CD8-positive, alpha-beta memory T cell (primary cell): ENCODE results near the gene HEXB. TPM values are rescaled to one million over a fixed set of nuclear protein-coding genes. Genes with fewer than 3 reads are reported as not detected.

Experiments
- CTCF ChIA-PET: fragments of 350-600 bp; sonication (Branson Sonifier 250); formaldehyde crosslinking; loops from one replicate; lab custom pipeline; 2021; ENCODE audit warnings: antibody characterized with exemption; lab: Charles Lee
- POLR2A ChIA-PET: fragments of 350-600 bp; sonication (Branson Sonifier 250); formaldehyde crosslinking; loops from one replicate; lab custom pipeline; 2021; ENCODE audit warnings: antibody characterized with exemption; lab: Charles Lee
- DNase-seq, 5 donors: peaks; one replicate each; pipeline versions ENCODE4 v3.0.0 to v3.0.0-alpha.2; 2020 to 2022; ENCODE audit warnings: mixed read lengths in 1 of 5
- H3K27ac ChIP-seq: one replicate; pipeline ENCODE4 v1.7.0; 2013; ENCODE audit warnings: low read depth, mild to moderate bottlenecking, low read length, moderate library complexity
- H3K27me3 ChIP-seq: 2 replicates; pipeline ENCODE4 v1.7.0; 2013; ENCODE audit warnings: low read length, mild to moderate bottlenecking; ENCODE audit not compliant: insufficient read depth, poor library complexity, severe bottlenecking
- H3K36me3 ChIP-seq: 2 replicates; pipeline ENCODE4 v1.7.0; 2013; ENCODE audit warnings: mild to moderate bottlenecking, low read length, moderate library complexity; ENCODE audit not compliant: insufficient read depth
- H3K4me1 ChIP-seq: 2 replicates; pipeline ENCODE4 v1.7.0; 2013; ENCODE audit warnings: mild to moderate bottlenecking, low read length, moderate library complexity; ENCODE audit not compliant: insufficient read depth
- H3K4me3 ChIP-seq: 2 replicates; pipeline ENCODE4 v1.7.0; 2013; ENCODE audit warnings: mild to moderate bottlenecking, low read length
- H3K9me3 ChIP-seq: 2 replicates; pipeline ENCODE4 v1.7.0; 2013; ENCODE audit warnings: mild to moderate bottlenecking, low read length
- H3K27ac Mint-ChIP-seq, 8 donors: one replicate each; pipeline ENCODE4 v1.8.0; 2020 to 2021; ENCODE audit warnings: mixed read lengths in 8 of 8, mild to moderate bottlenecking in 6 of 8, inconsistent platforms in 3 of 8, moderate library complexity in 3 of 8
- H3K27me3 Mint-ChIP-seq, 2 donors: one replicate each; pipeline ENCODE4 v1.8.0; 2020 to 2021; ENCODE audit warnings: mixed read lengths in 2 of 2, mild to moderate bottlenecking in 1 of 2, moderate library complexity in 1 of 2
- H3K36me3 Mint-ChIP-seq, 3 donors: one replicate each; pipeline ENCODE4 v1.8.0; 2020 to 2021; ENCODE audit warnings: mixed read lengths in 3 of 3, inconsistent platforms in 1 of 3, mild to moderate bottlenecking in 1 of 3
- H3K4me1 Mint-ChIP-seq, 3 donors: one replicate each; pipeline ENCODE4 v1.8.0; 2020 to 2021; ENCODE audit warnings: mixed read lengths in 3 of 3, inconsistent platforms in 1 of 3, mild to moderate bottlenecking in 1 of 3
- H3K4me3 Mint-ChIP-seq, 7 donors: one replicate each; pipeline ENCODE4 v1.8.0; 2020 to 2021; ENCODE audit warnings: mixed read lengths in 7 of 7, mild to moderate bottlenecking in 6 of 7, moderate library complexity in 4 of 7, inconsistent platforms in 2 of 7
- H3K9me3 Mint-ChIP-seq, 5 donors: one replicate each; pipeline ENCODE4 v1.8.0; 2020 to 2022; ENCODE audit warnings: mixed read lengths in 5 of 5, mild to moderate bottlenecking in 3 of 5, moderate library complexity in 2 of 5, inconsistent platforms in 1 of 5
- polyA plus RNA-seq: library from polyadenylated mRNA; unstranded; fragments of 300-500 nt; fragmentation: Illumina TruSeq; gene quantifications from one replicate; pipeline ENCODE4 v1.2.3, GENCODE V29; 2021
- total RNA-seq, 2 experiments: library from RNA; stranded (reverse); gene quantifications; one replicate each; pipeline ENCODE4 v1.2.3, GENCODE V29; 2021

Gene HEXB
- total and polyA plus RNA-seq, 3 experiments from 2014 or later, result 57.4 to 116 (median 64.7) TPM

DNA sequence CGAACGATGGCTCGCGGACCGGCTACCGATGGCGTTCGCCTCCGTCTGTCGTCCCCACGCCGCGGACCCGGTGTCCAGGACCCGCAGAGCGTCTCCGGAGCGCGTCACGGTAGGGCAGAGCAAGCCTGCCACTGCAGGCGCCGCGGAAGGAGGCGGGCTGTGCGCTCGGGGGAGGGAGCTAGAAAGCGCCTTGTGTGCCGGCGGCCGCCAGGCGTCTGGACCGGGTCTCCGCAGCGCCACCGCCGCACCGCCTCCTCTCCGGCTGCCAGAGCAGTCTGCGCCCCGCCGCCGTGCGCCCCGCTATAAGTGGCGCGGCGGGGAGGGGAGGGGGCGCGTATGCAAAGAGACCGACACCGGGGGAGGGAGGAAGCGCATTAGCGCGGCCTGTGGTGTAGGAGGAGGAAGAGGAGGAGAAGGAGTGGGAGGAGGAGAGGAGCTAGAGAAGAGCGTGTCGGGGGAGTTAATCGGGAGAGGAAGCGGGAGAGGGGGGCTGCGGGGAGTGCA lies 44.5 kb upstream of the HEXB start, which contains the start of gene ENC1:
Gene ENC1 (minus strand): TSS at position 279 of the 504 bp plus-strand sequence. CDS start 4,243 bp downstream, outside the sequence.
- H3K4me1 ChIP-seq, result peaks cover 11% of the 10 kb centered on the region

DNA sequence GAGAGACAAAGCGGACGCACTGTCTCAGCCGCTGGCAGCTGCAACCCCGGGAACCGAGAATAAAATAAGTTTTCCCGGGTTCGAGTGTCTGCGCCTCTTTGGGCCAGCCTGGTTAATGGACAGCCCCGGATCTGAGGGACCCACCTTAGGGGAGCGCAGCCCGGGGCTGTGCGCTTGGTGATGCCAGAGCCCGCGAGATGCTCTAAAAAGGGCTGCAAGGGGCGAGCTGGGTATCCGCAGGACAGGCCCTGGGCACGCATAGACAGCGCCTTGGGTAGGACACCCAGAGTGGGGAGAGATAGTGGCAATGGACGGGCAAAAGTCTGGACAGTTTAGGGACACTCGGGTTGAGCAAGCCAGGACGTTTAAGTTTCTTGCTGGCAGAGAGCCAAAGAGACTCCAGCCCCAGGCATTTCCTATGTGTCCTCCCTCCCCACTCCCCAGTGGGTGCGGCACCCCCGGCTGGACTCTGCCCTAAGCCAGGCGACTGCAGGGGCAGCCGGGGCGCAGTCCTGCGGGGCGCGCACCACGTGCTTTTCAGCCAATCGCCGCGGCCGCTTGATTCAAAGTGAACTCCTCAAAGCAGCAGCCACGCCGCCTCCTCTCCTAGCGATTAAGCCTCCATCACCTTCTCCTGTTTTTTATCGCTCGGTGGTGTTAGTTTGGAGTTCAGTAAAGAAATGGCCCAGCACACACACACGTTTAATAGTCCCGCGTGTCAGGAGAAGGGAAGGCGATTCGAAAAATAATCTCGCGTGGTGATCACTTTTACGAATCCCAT lies 43.9 kb upstream of the HEXB start:
- H3K9me3 Mint-ChIP-seq, result no peaks in the 10 kb centered on the region
- ChIA-PET POLR2A (interaction anchor here (1.1 kb wide), 1 partner anchor 11 kb away, joined by 6 read pairs; no protein-coding TSS in a partner anchor), CTCF (interaction anchor here (1.0 to 2.4 kb wide), 8 partner anchors 8 to 739 kb away, joined by 3 to 12 read pairs (median 4); no protein-coding TSS in a partner anchor)
- H3K4me1 Mint-ChIP-seq, result peaks cover 23 to 41% (median 34%) of the 10 kb centered on the region in 3 donors
- H3K36me3 ChIP-seq, result no peaks in the 10 kb centered on the region
- H3K27me3 ChIP-seq, result no peaks in the 10 kb centered on the region
- H3K9me3 ChIP-seq, result no peaks in the 10 kb centered on the region
- peak overlapping the region; percentile 86 to 96 (median 89) for H3K4me3 Mint-ChIP-seq
- peaks cover 0 to 9% (median 0%) of the 10 kb centered on the region in 3 donors for H3K36me3 Mint-ChIP-seq
- peak overlapping the region; percentile 8 for H3K27ac ChIP-seq
- H3K27me3 Mint-ChIP-seq, result peaks cover 9 to 30% of the 10 kb centered on the region in 2 donors
- H3K4me3 ChIP-seq, result peak overlapping the region; percentile 79
- peak overlapping the region in 6 of 8 donors; percentile 46 to 95 (median 68) for H3K27ac Mint-ChIP-seq
- H3K4me1 ChIP-seq, result peaks cover 11% of the 10 kb centered on the region
- DNase-seq, result peak in 3 of 5 donors; percentile 14 to 34 (median 21)

More for the DNA sequence above, 44.5 kb upstream of the HEXB start, which contains the start of gene ENC1:
- Mint-ChIP-seq H3K27ac (peak within 1 kb of the TSS; percentile 46 to 95 (median 84)), H3K36me3 (peaks cover 0 to 15% (median 5%) of the 10 kb centered on the region in 3 donors), H3K4me3 (peak within 1 kb of the TSS; percentile 86 to 96 (median 89)), H3K9me3 (no peaks in the 10 kb centered on the region), H3K27me3 (peaks cover 14 to 30% of the 10 kb centered on the region in 2 donors), H3K4me1 (peaks cover 23 to 41% (median 34%) of the 10 kb centered on the region in 3 donors)
- Histone ChIP-seq H3K4me3 (peak within 1 kb of the TSS; percentile 79), H3K27me3 (no peaks in the 10 kb centered on the region), H3K9me3 (no peaks in the 10 kb centered on the region), H3K27ac (peak within 1 kb of the TSS; percentile 55), H3K36me3 (no peaks in the 10 kb centered on the region)
- DNase-seq, result peak; percentile 49 to 81 (median 73)
- CTCF ChIA-PET, result interaction anchor here (1.0 to 1.5 kb wide), 9 partner anchors 8 to 738 kb away, joined by 3 to 5 read pairs (median 4); no protein-coding TSS in a partner anchor
- POLR2A ChIA-PET, result interaction anchor here (1.1 kb wide), 1 partner anchor 10 kb away, joined by 6 read pairs; no protein-coding TSS in a partner anchor

DNA sequence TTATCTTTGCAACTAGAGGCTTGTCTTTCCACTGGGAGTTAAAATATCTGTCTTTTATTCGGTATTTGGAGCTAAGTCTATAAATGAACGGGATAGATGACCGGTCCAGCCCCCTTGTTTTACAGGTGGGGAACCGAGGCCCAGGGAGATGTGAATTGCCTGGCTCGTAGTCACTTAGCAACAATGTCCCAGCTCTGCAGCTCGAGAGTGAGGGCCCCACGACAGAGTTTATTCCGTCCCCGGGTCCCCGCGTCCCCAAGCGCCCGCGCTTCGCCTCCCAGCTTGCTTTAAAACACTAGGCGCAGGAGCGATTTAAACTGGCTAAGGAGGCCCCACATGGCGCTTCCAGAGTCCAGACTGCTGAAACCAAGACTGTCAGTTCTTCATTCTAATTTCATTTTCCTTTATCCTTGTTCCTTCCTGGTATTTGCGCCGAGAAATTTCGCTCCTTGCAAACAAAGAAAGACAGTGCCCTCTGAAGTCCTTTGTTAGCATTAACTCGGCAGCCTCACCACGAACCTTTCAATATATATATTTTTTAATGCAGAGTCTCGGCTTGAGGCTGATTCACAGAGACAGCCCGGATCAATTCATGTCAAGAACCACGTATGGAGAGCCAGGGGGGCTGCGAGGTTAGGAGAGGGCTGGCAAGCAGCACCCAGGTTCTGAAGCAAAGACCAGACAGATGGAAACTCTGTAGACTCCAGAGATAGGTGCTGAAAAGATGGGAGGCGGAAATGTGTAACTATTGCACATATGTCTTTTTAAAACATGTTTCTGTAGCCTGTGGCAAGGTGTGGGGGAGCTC lies 43.1 kb upstream of the HEXB start:
- Mint-ChIP-seq H3K4me1 (peaks cover 23 to 41% (median 34%) of the 10 kb centered on the region in 3 donors), H3K4me3 (peak overlapping the region; percentile 86 to 96 (median 89)), H3K9me3 (no peaks in the 10 kb centered on the region), H3K36me3 (peaks cover 0 to 8% (median 0%) of the 10 kb centered on the region in 3 donors), H3K27me3 (peaks cover 7 to 30% of the 10 kb centered on the region in 2 donors), H3K27ac (peak overlapping the region in 6 of 8 donors; percentile 46 to 95 (median 67))
- H3K9me3 ChIP-seq, result no peaks in the 10 kb centered on the region
- peak overlapping the region; percentile 79 for H3K4me3 ChIP-seq
- H3K27ac ChIP-seq, result no peak overlapping the region
- no peaks in the 10 kb centered on the region for H3K36me3 ChIP-seq
- H3K4me1 ChIP-seq, result peaks cover 11% of the 10 kb centered on the region
- POLR2A ChIA-PET, result no interaction called here
- DNase-seq, result peak in 1 of 5 donors; percentile 25
- H3K27me3 ChIP-seq, result no peaks in the 10 kb centered on the region
- CTCF ChIA-PET, result interaction anchor here (1.6 to 2.4 kb wide), 2 partner anchors 734 to 740 kb away, joined by 4 to 12 read pairs; no protein-coding TSS in a partner anchor

DNA sequence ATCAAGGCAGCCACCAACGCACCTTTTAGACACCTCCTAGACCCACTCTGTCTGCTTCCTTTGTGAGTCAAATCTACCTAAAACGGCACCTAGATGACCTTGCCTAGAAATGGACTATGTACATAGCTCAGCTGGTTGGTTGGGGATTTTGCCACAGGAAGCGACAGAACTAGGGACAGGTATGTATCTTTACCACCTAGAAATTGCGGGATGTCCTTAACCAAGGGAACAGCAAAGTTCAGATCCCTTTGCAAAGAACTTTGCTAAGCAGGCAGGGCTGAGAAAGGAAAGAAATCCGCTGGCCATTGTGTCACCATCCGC lies 42.5 kb upstream of the HEXB start:
- POLR2A ChIA-PET, result no interaction called here

DNA sequence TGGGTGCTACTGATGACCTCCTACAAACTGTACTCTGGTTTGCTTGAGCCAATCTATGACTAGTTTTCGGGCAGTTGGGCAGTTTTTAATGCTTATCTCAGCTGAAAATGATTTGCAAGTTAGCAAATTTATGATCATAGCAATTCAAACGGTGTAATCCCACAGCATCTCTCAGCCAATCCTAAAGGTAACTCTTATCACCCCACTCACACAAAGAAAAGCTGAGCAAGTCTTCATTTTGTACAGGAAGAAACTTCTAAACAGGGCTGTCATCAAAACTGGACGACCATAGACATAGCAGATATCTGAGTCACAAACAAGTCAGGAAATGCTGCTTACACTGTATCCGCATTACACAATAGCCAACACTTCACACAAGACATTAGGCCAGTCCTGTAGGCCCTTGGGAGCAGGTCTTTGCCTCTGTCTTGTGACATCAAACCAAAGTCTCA lies 41.9 kb upstream of the HEXB start:
- Histone ChIP-seq H3K4me3 (no peak overlapping the region), H3K27ac (no peak overlapping the region), H3K27me3 (no peaks in the 10 kb centered on the region), H3K36me3 (no peaks in the 10 kb centered on the region), H3K4me1 (peaks cover 11% of the 10 kb centered on the region), H3K9me3 (no peaks in the 10 kb centered on the region)
- no peak for DNase-seq
- Mint-ChIP-seq H3K27me3 (peaks cover 7 to 23% of the 10 kb centered on the region in 2 donors), H3K36me3 (peaks cover 0 to 8% (median 0%) of the 10 kb centered on the region in 3 donors), H3K4me3 (peak overlapping the region in 2 of 7 donors; percentile 87 to 91), H3K4me1 (peaks cover 22 to 36% (median 32%) of the 10 kb centered on the region in 3 donors), H3K9me3 (no peaks in the 10 kb centered on the region), H3K27ac (no peak overlapping the region)
- ChIA-PET CTCF (interaction anchor here (0.7 to 2.4 kb wide), 3 partner anchors 724 to 741 kb away, joined by 3 to 12 read pairs (median 4); no protein-coding TSS in a partner anchor), POLR2A (no interaction called here)

More for the DNA sequence above, 42.5 kb upstream of the HEXB start:
- CTCF ChIA-PET, result interaction anchor here (1.6 to 2.4 kb wide), 2 partner anchors 735 to 740 kb away, joined by 4 to 12 read pairs; no protein-coding TSS in a partner anchor
- peaks cover 7 to 25% of the 10 kb centered on the region in 2 donors for H3K27me3 Mint-ChIP-seq
- H3K4me1 Mint-ChIP-seq, result peaks cover 23 to 41% (median 34%) of the 10 kb centered on the region in 3 donors
- H3K4me3 ChIP-seq, result no peak overlapping the region
- H3K4me3 Mint-ChIP-seq, result peak overlapping the region in 4 of 7 donors; percentile 87 to 96 (median 90)
- H3K4me1 ChIP-seq, result peaks cover 11% of the 10 kb centered on the region
- no peak overlapping the region for H3K27ac ChIP-seq
- H3K36me3 Mint-ChIP-seq, result peaks cover 0 to 8% (median 0%) of the 10 kb centered on the region in 3 donors
- H3K27me3 ChIP-seq, result no peaks in the 10 kb centered on the region
- no peaks in the 10 kb centered on the region for H3K9me3 Mint-ChIP-seq
- peak overlapping the region in 3 of 8 donors; percentile 10 to 66 (median 46) for H3K27ac Mint-ChIP-seq
- no peaks in the 10 kb centered on the region for H3K36me3 ChIP-seq
- no peak for DNase-seq
- H3K9me3 ChIP-seq, result no peaks in the 10 kb centered on the region

DNA sequence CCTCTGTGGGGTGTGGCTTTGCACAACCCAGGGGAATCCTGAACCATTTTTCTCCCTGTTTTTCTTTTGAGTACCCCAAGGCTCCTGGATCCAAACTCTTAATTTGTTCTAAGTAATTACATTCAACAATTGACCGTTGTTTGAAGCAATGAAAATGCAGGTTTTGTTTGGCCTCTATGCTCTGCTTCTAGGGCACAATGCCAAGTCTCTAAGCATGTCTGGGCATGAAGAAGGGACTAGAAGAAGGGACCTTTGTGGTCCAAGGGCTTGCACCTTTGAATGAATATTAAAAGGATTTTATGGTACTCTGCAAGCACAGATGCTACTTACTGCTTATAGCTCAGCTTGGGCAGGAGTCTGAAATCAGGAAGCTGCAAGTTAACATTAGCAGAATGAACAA lies 37.9 kb upstream of the HEXB start:
- Histone ChIP-seq H3K4me1 (no peaks in the 10 kb centered on the region), H3K4me3 (no peak overlapping the region), H3K9me3 (no peaks in the 10 kb centered on the region), H3K27ac (no peak overlapping the region), H3K36me3 (no peaks in the 10 kb centered on the region), H3K27me3 (no peaks in the 10 kb centered on the region)
- Mint-ChIP-seq H3K9me3 (no peaks in the 10 kb centered on the region), H3K36me3 (no peaks in the 10 kb centered on the region), H3K4me3 (no peak overlapping the region), H3K4me1 (peaks cover 0 to 6% (median 2%) of the 10 kb centered on the region in 3 donors), H3K27ac (no peak overlapping the region), H3K27me3 (peaks cover 8 to 32% of the 10 kb centered on the region in 2 donors)
- DNase-seq, result no peak
- ChIA-PET CTCF (interaction anchor here (1.2 to 1.4 kb wide), 2 partner anchors 13 to 745 kb away, joined by 3 to 6 read pairs; no protein-coding TSS in a partner anchor), POLR2A (no interaction called here)

DNA sequence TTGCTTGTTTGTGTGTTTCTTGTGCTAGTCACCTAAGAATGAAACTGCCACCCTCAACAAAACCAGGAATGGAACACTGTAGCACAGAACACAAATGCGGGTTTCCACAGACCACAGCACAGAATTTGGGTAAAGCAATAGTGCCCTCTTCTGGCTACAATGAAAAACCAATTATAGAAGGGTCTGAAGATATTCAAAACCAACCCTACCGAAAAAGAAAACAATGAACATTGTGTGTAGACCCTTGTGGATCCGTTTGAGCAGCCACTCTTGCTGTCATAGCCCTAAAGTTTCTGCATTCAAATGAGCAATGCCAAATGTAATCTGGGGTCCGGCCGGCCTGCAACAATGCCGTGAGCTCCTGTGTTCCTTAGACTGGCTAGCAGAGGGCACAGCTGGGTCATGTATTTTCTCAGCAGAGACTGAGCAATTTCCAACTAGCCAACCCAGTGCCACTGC lies 36.2 kb upstream of the HEXB start:
- Mint-ChIP-seq H3K27ac (no peak overlapping the region), H3K9me3 (no peaks in the 10 kb centered on the region), H3K27me3 (peaks cover 5 to 28% of the 10 kb centered on the region in 2 donors), H3K36me3 (no peaks in the 10 kb centered on the region), H3K4me1 (peaks cover 0 to 3% (median 0%) of the 10 kb centered on the region in 3 donors), H3K4me3 (no peak overlapping the region)
- Histone ChIP-seq H3K4me3 (no peak overlapping the region), H3K36me3 (no peaks in the 10 kb centered on the region), H3K27me3 (no peaks in the 10 kb centered on the region), H3K9me3 (no peaks in the 10 kb centered on the region), H3K27ac (no peak overlapping the region), H3K4me1 (no peaks in the 10 kb centered on the region)
- DNase-seq, result peak in 3 of 5 donors; percentile 45 to 57 (median 49)
- ChIA-PET POLR2A (no interaction called here), CTCF (interaction anchor here (0.8 to 3.2 kb wide), 12 partner anchors 8 to 1058 kb away, joined by 3 to 34 read pairs (median 5); partner anchors contain the start of gene ENC1)
